Measurements from ENCODE around the gene NPFF.

NPFF gene

DNA sequence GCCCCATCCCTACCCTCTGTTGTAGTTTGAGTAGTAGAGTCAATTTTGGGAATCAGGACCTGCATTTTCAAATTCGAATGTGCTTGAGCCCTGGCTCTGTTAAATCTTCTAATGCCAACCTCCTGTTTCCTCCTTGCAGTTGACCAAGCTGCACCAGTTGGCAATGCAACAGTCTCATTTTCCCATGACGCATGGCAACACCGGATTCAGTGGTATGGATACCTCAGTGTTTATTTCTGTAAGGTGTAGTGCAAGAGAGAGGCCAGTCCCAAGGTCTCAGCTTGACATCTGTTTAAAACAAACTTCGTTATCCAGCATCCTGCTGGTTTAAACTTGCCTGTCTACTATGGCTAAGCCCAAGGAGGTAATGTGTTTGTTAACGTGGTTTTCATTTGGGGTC is 40.2 kb downstream of the NPFF start:
- no peak for DNase-seq (ENCODE audit: extremely low read depth, low read depth)
- TF ChIP-seq, protein P1, sequence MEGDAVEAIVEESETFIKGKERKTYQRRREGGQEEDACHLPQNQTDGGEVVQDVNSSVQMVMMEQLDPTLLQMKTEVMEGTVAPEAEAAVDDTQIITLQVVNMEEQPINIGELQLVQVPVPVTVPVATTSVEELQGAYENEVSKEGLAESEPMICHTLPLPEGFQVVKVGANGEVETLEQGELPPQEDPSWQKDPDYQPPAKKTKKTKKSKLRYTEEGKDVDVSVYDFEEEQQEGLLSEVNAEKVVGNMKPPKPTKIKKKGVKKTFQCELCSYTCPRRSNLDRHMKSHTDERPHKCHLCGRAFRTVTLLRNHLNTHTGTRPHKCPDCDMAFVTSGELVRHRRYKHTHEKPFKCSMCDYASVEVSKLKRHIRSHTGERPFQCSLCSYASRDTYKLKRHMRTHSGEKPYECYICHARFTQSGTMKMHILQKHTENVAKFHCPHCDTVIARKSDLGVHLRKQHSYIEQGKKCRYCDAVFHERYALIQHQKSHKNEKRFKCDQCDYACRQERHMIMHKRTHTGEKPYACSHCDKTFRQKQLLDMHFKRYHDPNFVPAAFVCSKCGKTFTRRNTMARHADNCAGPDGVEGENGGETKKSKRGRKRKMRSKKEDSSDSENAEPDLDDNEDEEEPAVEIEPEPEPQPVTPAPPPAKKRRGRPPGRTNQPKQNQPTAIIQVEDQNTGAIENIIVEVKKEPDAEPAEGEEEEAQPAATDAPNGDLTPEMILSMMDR (IDR thresholded peaks at IDR 0.05; ENCODE audit: low read depth, low read length): no peak

DNA sequence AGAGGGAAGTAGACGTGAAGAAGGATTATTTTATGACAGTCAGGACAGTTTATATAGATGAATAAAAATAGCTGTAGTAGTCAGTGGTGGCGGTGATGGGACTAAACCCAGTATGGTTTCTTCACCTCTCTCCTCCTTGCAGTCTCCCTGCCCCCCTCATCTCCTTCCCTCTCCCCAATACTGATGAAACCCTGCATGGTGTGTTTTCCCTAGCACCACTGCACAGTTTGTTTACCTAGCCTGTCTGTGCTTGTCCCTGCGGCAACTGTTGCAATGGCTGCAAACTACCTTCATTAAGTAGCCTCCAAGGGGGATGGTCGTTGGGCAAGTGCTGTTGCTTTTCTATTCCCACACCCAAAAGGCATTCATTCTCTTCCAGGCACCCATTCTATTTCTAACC is 40.6 kb downstream of the NPFF start:
- no peak for DNase-seq (ENCODE audit: extremely low read depth, low read depth)
- TF ChIP-seq, protein P1 (IDR thresholded peaks at IDR 0.05; ENCODE audit: low read depth, low read length): no peak

DNA sequence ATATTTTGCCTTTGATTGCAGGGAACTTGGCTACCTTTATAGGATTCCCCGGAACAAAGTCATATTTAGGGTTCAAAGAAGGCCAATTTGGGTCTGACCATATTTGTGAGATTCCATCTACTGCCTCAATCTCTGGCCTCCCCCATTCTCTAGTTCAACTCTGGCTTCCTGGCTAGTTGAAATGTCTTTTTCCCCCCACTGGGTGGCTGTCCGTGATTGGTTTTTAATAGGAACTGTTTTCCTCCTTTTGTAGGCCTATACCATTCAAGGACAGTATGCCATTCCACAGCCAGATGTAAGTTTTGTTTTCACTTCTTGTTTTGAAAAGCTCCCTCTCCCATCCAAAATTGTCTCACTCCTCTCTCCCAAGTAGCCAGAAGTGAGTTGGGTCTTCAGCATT is 41.6 kb downstream of the NPFF start:
- DNase-seq (ENCODE audit: extremely low read depth, low read depth): no peak
- TF ChIP-seq, protein P1 (IDR thresholded peaks at IDR 0.05; ENCODE audit: low read depth, low read length): no peak; the same call in 1 of the 2 replicates

DNA sequence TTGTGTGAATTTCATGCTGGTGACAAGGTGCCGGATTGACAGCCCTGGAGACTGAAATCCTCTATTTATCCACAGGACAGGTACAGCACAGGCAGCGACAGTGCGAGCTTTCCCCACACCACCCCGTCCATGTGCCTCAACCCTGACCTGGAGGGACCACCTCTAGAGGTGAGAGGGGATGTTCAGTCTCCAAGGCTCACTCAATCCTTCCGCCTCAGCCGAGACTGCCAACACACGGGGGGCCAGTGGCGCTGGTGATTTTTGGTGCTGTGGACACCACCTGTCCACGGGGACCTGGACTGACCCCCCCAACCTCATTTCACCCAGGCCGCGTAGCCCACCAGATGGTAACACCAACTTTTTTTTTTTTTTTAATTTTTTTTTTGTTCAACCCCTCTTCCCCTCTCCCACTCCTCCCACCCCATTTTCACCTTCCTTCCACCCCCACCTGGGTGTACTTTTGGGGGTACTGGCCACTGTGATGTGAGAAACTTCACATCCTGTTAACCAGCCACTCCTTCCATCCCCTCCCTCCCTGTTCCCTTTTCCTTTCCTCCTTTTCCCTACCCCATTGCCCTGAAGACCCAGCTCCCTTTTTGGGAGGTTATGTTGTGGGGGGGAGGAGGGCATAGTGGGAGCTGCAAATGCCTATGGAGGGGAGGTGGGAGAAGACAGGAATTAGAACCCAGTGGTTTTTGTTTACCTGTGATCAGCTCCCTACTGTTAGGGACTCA is 42.4 kb downstream of the NPFF start:
- TF ChIP-seq, protein P1 (IDR thresholded peaks at IDR 0.05; ENCODE audit: low read depth, low read length): no peak
- DNase-seq (ENCODE audit: extremely low read depth, low read depth): no peak

DNA sequence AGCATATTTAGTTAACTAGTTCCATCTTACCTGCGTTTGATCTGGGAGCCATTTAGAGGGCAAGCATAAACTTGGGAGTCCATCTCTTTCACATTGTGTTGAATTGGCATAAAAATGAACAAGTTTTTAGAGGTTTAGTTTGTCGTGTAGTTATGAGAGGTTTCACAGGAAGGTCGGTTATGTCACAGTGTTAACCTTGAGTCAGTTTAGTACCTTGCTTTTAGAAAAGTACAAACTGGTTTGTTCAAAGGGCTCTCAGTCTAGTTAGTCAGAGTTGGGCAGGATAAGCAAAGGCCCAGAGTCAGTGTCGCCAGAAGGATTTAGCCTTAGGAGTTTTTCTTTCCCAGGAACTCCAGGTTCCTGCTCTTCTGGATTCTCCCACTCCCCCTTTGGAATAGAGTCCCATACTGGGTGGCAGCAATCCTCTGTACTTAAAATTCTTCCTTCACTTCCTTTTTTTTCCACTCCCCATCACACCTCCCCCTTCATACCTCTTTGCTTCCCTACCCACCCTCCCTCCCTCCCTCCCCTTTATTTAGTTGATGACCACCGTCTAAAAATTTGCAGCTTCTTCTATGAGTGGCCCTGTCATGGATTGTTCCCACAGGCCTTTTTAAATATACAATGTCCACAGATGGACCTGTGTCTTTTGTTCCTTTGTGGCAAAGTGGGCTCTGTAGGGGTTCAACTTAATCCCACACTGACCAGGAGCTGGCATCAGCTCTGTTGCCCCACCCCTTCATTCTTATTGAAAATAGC is 43.3 kb downstream of the NPFF start:
- TF ChIP-seq, protein P1 (IDR thresholded peaks at IDR 0.05; ENCODE audit: low read depth, low read length): no peak
- no peak for DNase-seq (ENCODE audit: extremely low read depth, low read depth)

DNA sequence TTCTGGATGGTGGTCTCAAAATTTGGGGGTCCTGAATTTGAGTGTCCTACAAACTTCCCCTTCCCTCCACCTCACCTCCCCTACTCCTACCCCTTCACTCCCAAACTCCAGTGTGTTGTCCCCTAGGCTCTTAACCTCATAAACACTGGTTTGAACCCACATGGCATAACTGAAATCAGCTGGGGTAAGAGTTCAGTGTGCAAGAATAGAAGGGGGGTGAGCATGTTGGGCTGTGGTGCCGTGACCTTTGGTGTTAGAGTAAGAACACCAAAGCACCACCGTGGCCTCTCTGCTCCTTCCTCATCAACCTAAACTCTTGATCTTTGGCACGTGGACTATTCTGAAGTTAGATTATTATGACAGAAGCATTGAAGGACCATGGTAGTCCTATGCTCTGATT is 44.3 kb downstream of the NPFF start:
- TF ChIP-seq, protein P1 (IDR thresholded peaks at IDR 0.05; ENCODE audit: low read depth, low read length): no peak
- no peak for DNase-seq (ENCODE audit: extremely low read depth, low read depth)

DNA sequence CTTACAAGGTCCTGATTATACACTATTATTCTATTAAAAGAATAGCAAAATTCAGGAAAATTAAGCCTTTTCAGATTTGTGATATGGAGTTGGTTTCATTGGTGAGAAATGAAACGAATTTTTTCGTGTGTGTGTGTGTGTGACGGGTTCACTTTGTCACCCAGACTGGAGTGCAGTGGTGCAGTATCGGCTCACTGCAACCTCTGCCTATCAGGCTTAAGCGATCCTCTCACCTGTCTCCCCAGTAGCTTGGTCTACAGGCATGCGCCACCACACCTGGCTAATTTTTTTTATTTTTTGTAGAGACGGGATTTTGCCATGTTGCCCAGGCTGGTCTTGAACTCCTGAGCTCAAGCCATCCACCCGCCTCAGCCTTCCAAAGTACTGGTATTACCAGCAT is 45.7 kb downstream of the NPFF start:
- TF ChIP-seq, protein P1 (IDR thresholded peaks at IDR 0.05; ENCODE audit: low read depth, low read length): no peak
- DNase-seq (ENCODE audit: extremely low read depth, low read depth): no peak

Measured in AG09319 (cell line).